Fibroblast of pulmonary artery (primary cell): ENCODE measurements around the gene PCDH20.
A peak's percentile ranks its signal among the peaks of the same experiment; 100 is the strongest.

Experiments used
- DNase-seq: peaks from one replicate; pipeline ENCODE4 v3.0.0-alpha.2; 2010; ENCODE audit warnings: low read depth
- H3K4me3 ChIP-seq: replicated peaks from 2 replicates; pipeline ENCODE4 v1.5.1; 2011; ENCODE audit warnings: low read depth, mild to moderate bottlenecking, control low read depth, low read length, moderate library complexity
- TF ChIP-seq, protein P1 (sequence below): IDR thresholded peaks from 2 replicates; pipeline ENCODE4 v1.5.1; 2011; ENCODE audit warnings: mild to moderate bottlenecking, control low read depth, low read length, inconsistent platforms; ENCODE audit errors: missing control alignments

Gene PCDH20

GRCh38 chr13:61415749-61416148 is at the start of gene PCDH20:
Gene PCDH20 (minus strand): TSS chr13:61415849. CDS start chr13:61415158, 691 bp downstream.
- no peak for DNase-seq
- H3K4me3 ChIP-seq, result peak within 1 kb of the TSS; percentile 24
- TF ChIP-seq, protein P1, sequence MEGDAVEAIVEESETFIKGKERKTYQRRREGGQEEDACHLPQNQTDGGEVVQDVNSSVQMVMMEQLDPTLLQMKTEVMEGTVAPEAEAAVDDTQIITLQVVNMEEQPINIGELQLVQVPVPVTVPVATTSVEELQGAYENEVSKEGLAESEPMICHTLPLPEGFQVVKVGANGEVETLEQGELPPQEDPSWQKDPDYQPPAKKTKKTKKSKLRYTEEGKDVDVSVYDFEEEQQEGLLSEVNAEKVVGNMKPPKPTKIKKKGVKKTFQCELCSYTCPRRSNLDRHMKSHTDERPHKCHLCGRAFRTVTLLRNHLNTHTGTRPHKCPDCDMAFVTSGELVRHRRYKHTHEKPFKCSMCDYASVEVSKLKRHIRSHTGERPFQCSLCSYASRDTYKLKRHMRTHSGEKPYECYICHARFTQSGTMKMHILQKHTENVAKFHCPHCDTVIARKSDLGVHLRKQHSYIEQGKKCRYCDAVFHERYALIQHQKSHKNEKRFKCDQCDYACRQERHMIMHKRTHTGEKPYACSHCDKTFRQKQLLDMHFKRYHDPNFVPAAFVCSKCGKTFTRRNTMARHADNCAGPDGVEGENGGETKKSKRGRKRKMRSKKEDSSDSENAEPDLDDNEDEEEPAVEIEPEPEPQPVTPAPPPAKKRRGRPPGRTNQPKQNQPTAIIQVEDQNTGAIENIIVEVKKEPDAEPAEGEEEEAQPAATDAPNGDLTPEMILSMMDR, result no peak

DNA sequence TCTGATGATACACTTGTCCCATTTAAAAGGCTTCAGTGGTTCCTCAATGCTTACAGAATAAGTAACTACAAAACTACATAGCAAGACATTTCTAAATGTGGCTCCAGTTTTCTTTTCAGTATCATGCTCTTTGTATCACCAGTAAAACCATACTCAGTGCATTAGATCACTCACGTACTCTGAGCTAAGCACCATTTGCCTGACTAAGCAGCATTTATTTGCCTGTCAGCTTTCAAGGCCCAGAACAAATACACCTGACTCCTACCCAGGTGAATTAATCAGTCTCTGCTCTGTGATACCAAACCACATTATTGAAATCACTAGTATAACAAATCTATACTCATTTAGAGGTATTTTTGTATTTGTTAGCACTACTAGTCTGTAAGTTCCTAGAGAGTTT is 47.4 kb upstream of the PCDH20 start:
- TF ChIP-seq, protein P1, result no peak

GRCh38 chr13:61453121-61453520 is 37.5 kb upstream of the PCDH20 start:
- no peak for DNase-seq
- TF ChIP-seq, protein P1, result no peak
- no peak overlapping the region for H3K4me3 ChIP-seq

More for the DNA sequence above, 47.4 kb upstream of the PCDH20 start:
- DNase-seq, result no peak
- H3K4me3 ChIP-seq, result no peak overlapping the region

DNA sequence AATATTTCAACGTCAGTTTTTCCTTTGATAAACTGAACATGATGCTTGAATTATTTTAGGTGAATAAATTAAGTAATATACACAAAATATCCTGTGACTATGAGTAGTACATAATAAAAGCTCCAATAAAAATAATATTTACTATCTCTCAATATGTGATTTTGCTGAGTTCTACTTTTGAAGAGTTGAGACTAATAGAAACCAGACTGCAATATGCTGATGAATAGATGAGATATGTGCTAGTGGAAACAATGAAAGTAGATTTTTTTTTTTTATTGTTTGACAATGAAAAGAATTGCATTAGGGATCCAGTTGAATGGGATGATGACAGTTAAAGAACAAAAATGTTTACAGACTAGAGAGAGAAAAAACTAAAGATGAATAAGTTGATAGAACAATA is 16.4 kb upstream of the PCDH20 start:
- no peak for DNase-seq
- TF ChIP-seq, protein P1, result no peak
- no peak overlapping the region for H3K4me3 ChIP-seq

DNA sequence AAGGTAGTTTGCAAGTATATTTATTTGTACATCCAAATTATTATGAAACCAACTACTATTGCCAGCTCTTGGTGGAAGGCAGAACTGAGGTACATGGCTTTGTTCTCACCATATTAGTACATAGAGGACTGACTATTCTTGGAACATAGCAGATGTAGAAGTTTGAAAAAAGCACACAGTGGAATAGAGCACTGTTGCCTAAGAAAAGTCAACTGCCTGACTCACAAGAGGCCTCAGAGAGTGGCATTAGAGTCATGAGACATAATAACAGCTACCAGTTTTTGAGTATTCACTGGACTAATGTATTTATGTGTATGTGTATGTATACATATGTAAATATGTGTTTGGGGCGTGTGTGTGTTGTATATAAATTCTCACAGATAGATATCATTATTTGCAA is 8.3 kb upstream of the PCDH20 start:
- TF ChIP-seq, protein P1, result no peak
- DNase-seq, result no peak

GRCh38 chr13:61417086-61417570 is 1.5 kb upstream of the PCDH20 start:
- H3K4me3 ChIP-seq, result no peak overlapping the region
- TF ChIP-seq, protein P1, result no peak
- no peak for DNase-seq

More for the DNA sequence above, 8.3 kb upstream of the PCDH20 start:
- no peak overlapping the region for H3K4me3 ChIP-seq

- H3K4me3 ChIP-seq, result peak overlapping the region; percentile 24
- TF ChIP-seq, protein P1, result no peak
- DNase-seq, result peak; percentile 18
Observed at GRCh38 chr13:61415058-61415721, 459 bp downstream of the PCDH20 start.
